Measurements from ENCODE around the gene ANKS1A. TPM values are rescaled to one million over a fixed set of nuclear protein-coding genes. Genes with fewer than 3 reads are reported as not detected.

Gene ANKS1A, protein sequence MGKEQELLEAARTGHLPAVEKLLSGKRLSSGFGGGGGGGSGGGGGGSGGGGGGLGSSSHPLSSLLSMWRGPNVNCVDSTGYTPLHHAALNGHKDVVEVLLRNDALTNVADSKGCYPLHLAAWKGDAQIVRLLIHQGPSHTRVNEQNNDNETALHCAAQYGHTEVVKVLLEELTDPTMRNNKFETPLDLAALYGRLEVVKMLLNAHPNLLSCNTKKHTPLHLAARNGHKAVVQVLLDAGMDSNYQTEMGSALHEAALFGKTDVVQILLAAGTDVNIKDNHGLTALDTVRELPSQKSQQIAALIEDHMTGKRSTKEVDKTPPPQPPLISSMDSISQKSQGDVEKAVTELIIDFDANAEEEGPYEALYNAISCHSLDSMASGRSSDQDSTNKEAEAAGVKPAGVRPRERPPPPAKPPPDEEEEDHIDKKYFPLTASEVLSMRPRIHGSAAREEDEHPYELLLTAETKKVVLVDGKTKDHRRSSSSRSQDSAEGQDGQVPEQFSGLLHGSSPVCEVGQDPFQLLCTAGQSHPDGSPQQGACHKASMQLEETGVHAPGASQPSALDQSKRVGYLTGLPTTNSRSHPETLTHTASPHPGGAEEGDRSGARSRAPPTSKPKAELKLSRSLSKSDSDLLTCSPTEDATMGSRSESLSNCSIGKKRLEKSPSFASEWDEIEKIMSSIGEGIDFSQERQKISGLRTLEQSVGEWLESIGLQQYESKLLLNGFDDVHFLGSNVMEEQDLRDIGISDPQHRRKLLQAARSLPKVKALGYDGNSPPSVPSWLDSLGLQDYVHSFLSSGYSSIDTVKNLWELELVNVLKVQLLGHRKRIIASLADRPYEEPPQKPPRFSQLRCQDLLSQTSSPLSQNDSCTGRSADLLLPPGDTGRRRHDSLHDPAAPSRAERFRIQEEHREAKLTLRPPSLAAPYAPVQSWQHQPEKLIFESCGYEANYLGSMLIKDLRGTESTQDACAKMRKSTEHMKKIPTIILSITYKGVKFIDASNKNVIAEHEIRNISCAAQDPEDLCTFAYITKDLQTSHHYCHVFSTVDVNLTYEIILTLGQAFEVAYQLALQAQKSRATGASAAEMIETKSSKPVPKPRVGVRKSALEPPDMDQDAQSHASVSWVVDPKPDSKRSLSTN
- total RNA-seq (2022; extraction: Qiagen RNA extraction), result 5.9 to 8.0 TPM (median 7.1 TPM) in 5 replicates

DNA sequence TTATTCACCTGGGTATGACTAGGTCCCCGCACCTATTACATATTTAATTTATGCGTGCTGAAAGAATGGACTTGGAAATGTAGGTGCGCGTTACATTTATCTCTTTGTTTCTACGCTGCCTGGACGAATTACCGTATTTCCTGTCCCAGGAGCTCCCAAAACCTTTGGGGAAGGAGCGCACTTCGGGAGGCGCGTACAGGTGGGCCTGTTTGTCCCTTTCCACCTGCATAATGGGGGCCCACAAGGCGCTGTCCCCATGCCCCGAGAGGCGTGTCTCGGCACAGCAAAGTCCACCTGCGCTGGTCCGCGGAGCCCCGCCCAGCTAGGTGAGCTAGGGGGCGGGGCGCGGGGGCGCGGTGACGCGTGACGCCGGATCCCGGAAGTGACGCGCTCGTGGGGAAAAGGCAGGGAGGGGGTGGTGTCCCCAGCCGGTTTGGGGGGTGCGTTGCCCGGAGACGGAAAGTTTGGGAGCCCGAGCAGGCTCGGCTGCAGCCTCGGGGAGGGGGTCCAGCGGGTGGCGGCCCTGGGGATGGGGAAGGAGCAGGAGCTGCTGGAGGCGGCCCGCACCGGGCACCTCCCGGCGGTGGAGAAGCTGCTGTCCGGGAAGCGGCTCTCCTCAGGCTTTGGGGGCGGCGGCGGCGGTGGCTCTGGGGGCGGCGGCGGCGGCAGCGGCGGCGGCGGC, at the start of gene ANKS1A:
ANKS1A (plus strand) TSS at position 382 of the 682 bp plus-strand sequence; CDS start at position 530, 148 bp downstream.

DNA sequence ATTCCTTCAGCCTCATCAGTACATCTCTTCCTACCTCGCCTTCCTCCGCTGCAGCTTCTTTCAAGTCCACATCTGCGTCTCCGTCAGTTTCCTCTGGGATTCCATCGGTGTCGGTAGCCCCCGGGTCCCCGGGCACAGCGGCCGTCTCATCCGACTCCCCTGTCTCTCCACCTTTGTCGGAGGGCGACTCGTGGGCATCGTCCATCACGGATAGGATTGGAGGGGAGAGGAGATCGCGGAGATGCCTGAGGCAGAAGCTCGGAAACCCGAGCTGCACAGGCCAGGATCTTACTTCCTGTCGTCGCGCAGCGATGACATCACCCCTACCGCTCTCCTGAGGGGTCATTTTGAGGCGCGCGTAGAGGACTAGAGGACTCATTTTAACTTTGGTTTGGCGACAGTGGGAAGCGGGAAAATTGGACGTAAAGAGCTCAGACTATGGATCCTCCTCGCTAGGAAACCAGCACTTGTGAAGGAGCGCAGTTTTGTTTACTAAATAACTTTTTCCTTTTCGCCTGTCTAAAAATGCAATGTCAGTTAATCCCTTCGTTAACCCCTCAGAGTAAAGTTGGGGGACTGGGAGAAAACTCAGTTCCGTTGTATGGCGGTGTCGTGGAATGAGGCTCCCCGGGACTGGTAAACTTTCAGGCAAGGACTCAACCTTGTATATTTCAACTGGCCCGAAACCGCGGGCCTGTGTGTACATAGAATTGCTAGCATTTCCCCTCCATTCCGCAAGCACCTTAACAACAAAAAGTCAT, 1.1 kb upstream of the ANKS1A start, which contains the start of gene TAF11:
TAF11 (minus strand) TSS at position 290 of the 761 bp plus-strand sequence; CDS start at position 205, 85 bp downstream.

Other genes starting within 250 kb of the ANKS1A start
- gene ILRUN, start 192.5 kb upstream of the ANKS1A start, total RNA-seq (2022; extraction: Qiagen RNA extraction), result 29.5 to 32.4 TPM (median 30.9 TPM) in 5 replicates
- 192 to 238 TPM (median 207 TPM) in 5 replicates for gene SNRPC, start 131.8 kb upstream of the ANKS1A start, total RNA-seq (2022; extraction: Qiagen RNA extraction)
- gene BLTP3A, start 97.2 kb upstream of the ANKS1A start, total RNA-seq (2022; extraction: Qiagen RNA extraction), result 4.5 to 6.1 TPM (median 5.4 TPM) in 5 replicates
- 18.6 to 20.7 TPM (median 19.5 TPM) in 5 replicates for gene TAF11, start 1.2 kb upstream of the ANKS1A start, total RNA-seq (2022; extraction: Qiagen RNA extraction)